ENCODE data around the gene HSPB8. TPM values are rescaled to one million over a fixed set of nuclear protein-coding genes. Genes with fewer than 3 reads are reported as not detected.

HSPB8 gene
- total RNA-seq, 6 experiments from 2014 or later: 18.9 to 40.1 (median 22.2) TPM

GRCh38 chr12:119231774-119232173, 53.0 kb downstream of the HSPB8 start:
- H3K9me3 Mint-ChIP-seq: peaks cover 5% of the 10 kb centered on the region; the same call in 1 of the 2 replicates
- no peaks in the 10 kb centered on the region for H3K4me1 Mint-ChIP-seq (ENCODE audit: low read depth)
- no peak overlapping the region for H3K4me3 Mint-ChIP-seq
- H3K27ac Mint-ChIP-seq: no peak overlapping the region
- no peaks in the 10 kb centered on the region for H3K36me3 Mint-ChIP-seq (ENCODE audit: low read depth)
- TF ChIP-seq, protein P1, sequence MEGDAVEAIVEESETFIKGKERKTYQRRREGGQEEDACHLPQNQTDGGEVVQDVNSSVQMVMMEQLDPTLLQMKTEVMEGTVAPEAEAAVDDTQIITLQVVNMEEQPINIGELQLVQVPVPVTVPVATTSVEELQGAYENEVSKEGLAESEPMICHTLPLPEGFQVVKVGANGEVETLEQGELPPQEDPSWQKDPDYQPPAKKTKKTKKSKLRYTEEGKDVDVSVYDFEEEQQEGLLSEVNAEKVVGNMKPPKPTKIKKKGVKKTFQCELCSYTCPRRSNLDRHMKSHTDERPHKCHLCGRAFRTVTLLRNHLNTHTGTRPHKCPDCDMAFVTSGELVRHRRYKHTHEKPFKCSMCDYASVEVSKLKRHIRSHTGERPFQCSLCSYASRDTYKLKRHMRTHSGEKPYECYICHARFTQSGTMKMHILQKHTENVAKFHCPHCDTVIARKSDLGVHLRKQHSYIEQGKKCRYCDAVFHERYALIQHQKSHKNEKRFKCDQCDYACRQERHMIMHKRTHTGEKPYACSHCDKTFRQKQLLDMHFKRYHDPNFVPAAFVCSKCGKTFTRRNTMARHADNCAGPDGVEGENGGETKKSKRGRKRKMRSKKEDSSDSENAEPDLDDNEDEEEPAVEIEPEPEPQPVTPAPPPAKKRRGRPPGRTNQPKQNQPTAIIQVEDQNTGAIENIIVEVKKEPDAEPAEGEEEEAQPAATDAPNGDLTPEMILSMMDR (IDR thresholded peaks at IDR 0.05): no peak
- no peak for DNase-seq
- H3K27me3 Mint-ChIP-seq (ENCODE audit: insufficient read depth): no peaks in the 10 kb centered on the region; the same call in none of the 2 replicates

DNA sequence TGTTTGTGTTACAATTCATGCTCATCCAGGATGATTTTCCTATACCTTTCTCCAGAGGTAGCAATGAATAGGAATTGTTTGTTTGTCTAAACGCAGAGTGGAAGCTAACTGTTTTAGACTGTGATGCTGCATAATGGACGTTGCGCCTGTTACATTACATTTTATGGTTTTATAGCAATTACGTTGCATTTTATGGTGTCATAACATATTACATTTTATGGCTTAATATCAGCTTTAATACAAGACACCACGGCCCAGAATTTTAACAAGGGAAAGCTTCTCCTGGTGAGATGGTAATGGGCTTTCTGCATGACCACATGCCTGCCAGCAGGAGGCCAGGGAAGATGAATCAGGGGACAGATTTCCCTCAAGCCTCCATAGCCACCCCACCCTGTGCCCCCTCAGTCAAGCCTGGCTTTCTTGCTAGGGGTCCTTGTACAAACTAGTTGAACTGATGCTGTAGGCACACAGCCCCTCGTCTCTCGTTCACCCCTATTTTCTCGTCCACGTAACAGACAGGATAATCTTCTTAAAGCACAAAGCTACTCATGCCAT, 56.5 kb downstream of the HSPB8 start:
- Mint-ChIP-seq H3K4me3 (no peak overlapping the region), H3K27me3 (ENCODE audit: insufficient read depth) (peaks cover 3% of the 10 kb centered on the region), H3K4me1 (ENCODE audit: low read depth) (no peaks in the 10 kb centered on the region), H3K9me3 (peaks cover 18% of the 10 kb centered on the region), H3K27ac (no peak overlapping the region), H3K36me3 (ENCODE audit: low read depth) (no peaks in the 10 kb centered on the region)
- no peak for DNase-seq
- TF ChIP-seq, protein P1 (IDR thresholded peaks at IDR 0.05): peak; percentile 34; the same call in 1 of the 2 replicates

DNA sequence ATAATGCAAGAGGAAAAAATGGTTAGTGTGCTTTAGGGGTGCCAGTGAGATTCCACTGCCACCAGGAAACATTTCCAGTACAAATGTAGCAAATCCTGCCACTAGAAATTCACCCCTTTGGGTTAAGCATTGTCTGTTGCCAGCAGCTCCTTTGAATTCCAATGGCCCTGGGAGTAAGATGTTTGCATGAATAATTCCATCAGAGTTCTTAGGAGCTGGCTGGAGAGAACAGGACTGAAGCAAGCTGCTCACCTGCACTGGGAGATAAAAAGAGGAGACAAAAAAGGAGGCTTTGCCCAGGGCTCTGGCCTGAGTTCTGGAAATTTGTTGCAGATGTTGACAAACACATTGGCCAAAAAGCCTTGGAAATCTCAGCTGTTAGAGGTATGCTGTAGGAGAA, 57.6 kb downstream of the HSPB8 start:
- Mint-ChIP-seq H3K27ac (no peak overlapping the region), H3K36me3 (ENCODE audit: low read depth) (0 out of 2 replicates have a peak, but pooled peaks cover 3% of the 10 kb centered on the region), H3K4me3 (no peak overlapping the region), H3K4me1 (ENCODE audit: low read depth) (no peaks in the 10 kb centered on the region), H3K9me3 (peaks cover 21% of the 10 kb centered on the region), H3K27me3 (ENCODE audit: insufficient read depth) (peaks cover 3% of the 10 kb centered on the region)
- DNase-seq: no peak
- TF ChIP-seq, protein P1 (IDR thresholded peaks at IDR 0.05): no peak

- Mint-ChIP-seq H3K27ac (no peak overlapping the region), H3K4me3 (no peak overlapping the region), H3K27me3 (ENCODE audit: insufficient read depth) (peaks cover 3% of the 10 kb centered on the region), H3K4me1 (ENCODE audit: low read depth) (no peaks in the 10 kb centered on the region), H3K9me3 (peaks cover 26% of the 10 kb centered on the region), H3K36me3 (ENCODE audit: low read depth) (0 out of 2 replicates have a peak, but pooled peaks cover 5% of the 10 kb centered on the region)
- TF ChIP-seq, protein P1 (IDR thresholded peaks at IDR 0.05): no peak
- DNase-seq: no peak
Measured at GRCh38 chr12:119239040-119239439, 60.3 kb downstream of the HSPB8 start.

GRCh38 chr12:119241049-119241448, 62.3 kb downstream of the HSPB8 start:
- H3K27ac Mint-ChIP-seq: no peak overlapping the region
- TF ChIP-seq, protein P1 (IDR thresholded peaks at IDR 0.05): no peak
- no peak overlapping the region for H3K4me3 Mint-ChIP-seq
- H3K9me3 Mint-ChIP-seq: peaks cover 37% of the 10 kb centered on the region
- DNase-seq: no peak
- H3K27me3 Mint-ChIP-seq (ENCODE audit: insufficient read depth): peaks cover 3% of the 10 kb centered on the region
- H3K36me3 Mint-ChIP-seq (ENCODE audit: low read depth): 0 out of 2 replicates have a peak, but pooled peaks cover 5% of the 10 kb centered on the region
- H3K4me1 Mint-ChIP-seq (ENCODE audit: low read depth): no peaks in the 10 kb centered on the region

Data from HFFc6 (cell line).